Stimulated activated CD8-positive, alpha-beta memory T cell treated with anti-CD3 and anti-CD28 coated beads, Interleukin-2, amount 100 ng/mL, for 1 hour (primary cell): Measurements from ENCODE around the gene HSD17B14.
"Not testable (repeated sequence)": the region's sequence is repeated elsewhere in the genome, so short reads cannot be mapped to it uniquely, and the experiment has no call there.

ENCODE experiments used
- DNase-seq, 2 donors: peaks; one replicate each; pipeline ENCODE4 v3.0.0-alpha.2; 2020; ENCODE audit warnings: low read depth in 2 of 2

Gene HSD17B14

GRCh38 chr19:48836089-48837017 lies at the start of gene HSD17B14:
HSD17B14 (minus strand) TSS chr19:48836491; CDS start chr19:48836411, 80 bp downstream.
- DNase-seq = no peak

- DNase-seq = no peak
These were observed 47.4 kb upstream of the HSD17B14 start for GRCh38 chr19:48883726-48884125.

- no peak for DNase-seq
These were observed 45.7 kb upstream of the HSD17B14 start for GRCh38 chr19:48881741-48882657.

GRCh38 chr19:48879696-48880095 lies 43.4 kb upstream of the HSD17B14 start:
- not testable (repeated sequence) for DNase-seq

- no peak for DNase-seq
These were observed 42.8 kb upstream of the HSD17B14 start for GRCh38 chr19:48879025-48879637.

- DNase-seq = no peak
These were observed 42.1 kb upstream of the HSD17B14 start for GRCh38 chr19:48878196-48879024.

- DNase-seq = no peak
These were observed 41.5 kb upstream of the HSD17B14 start for GRCh38 chr19:48877855-48878195.

GRCh38 chr19:48876043-48876981 lies 40.0 kb upstream of the HSD17B14 start:
- not testable (repeated sequence) for DNase-seq

- no peak for DNase-seq
These were observed 38.2 kb upstream of the HSD17B14 start for GRCh38 chr19:48874303-48875135.

- DNase-seq = no peak
These were observed 37.4 kb upstream of the HSD17B14 start for GRCh38 chr19:48873476-48874302.

GRCh38 chr19:48872884-48873475 lies 36.7 kb upstream of the HSD17B14 start:
- DNase-seq = peak; percentile 46 to 63

- DNase-seq = peak; percentile 96 to 99
These were observed 36.0 kb upstream of the HSD17B14 start, which contains the start of gene PPP1R15A for GRCh38 chr19:48872182-48872883. PPP1R15A (plus strand) TSS chr19:48872421; CDS start chr19:48873234, 813 bp downstream.

- DNase-seq = not testable (repeated sequence)
These were observed 35.3 kb upstream of the HSD17B14 start for GRCh38 chr19:48871471-48872181.

GRCh38 chr19:48870048-48870447 lies 33.8 kb upstream of the HSD17B14 start:
- DNase-seq = no peak

- no peak for DNase-seq
These were observed 32.0 kb upstream of the HSD17B14 start, which contains the start of gene PLEKHA4 for GRCh38 chr19:48868114-48868886. PLEKHA4 (minus strand) TSS chr19:48868617; CDS start chr19:48867620, 997 bp downstream.
